Panc1 (cell line): ENCODE data around the gene WDR82.

Source experiments
- CTCF ChIP-seq: fragments of 450-650 bp; IDR thresholded peaks from 2 replicates; pipeline ENCODE4 v1.5.1; 2017; ENCODE audit warnings: mild to moderate bottlenecking
- POLR2AphosphoS5 ChIP-seq: IDR thresholded peaks from 2 replicates; pipeline ENCODE4 v1.6.1; 2012; ENCODE audit warnings: mild to moderate bottlenecking, low read depth, low read length, moderate library complexity
- TCF7L2 ChIP-seq: IDR thresholded peaks from 2 replicates; pipeline ENCODE4 v1.6.1; 2011; ENCODE audit warnings: mild to moderate bottlenecking, low read depth, low read length, inconsistent platforms

DNA sequence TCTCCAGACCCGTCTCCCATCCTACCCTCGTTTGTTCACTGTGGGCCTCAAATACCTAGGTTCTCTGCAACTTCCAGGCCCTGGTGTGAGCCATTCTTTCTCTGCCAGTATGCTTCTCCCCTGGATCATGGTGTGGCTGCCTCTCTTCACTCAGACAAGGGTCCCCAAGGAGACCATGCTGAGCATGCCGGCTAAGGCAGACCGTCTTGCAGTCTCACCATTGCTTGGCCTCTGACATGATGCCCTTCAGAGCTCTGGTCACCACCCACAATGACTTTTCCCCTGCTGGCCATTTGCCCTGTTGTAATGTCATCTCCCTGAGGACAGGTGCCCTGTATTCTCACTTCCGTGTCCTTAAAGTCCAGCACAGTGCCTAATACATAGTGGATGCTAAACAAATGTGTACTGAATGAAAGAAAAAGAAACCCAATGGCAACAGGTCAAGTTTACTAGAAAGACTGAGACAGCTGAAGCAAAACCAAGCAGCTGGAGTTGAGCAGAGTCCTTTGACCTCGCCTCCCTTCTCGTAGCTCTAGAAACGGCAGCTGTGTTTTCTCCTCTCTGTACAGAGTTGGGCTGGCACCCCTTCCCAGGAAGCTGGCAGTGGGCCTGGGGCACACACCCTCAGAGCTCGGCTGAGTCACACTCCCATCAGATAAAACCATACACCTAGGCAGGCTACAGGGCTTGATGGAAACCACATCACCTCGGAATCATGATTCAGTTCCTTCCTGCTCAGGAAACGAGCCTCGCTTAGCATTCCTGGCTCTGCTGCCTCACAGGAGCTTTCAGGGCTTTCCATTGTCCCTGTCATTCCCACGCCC is 61.7 kb downstream of the WDR82 start:
- TF ChIP-seq CTCF: no peak
- TF ChIP-seq TCF7L2: no peak
- TF ChIP-seq POLR2AphosphoS5: no peak
